Measurements from ENCODE around the gene ABI2. TPM values are rescaled to one million over a fixed set of nuclear protein-coding genes. Genes with fewer than 3 reads are reported as not detected.
A peak's percentile ranks its signal among the peaks of the same experiment; 100 is the strongest.

Gene ABI2
- total RNA-seq, 1 experiment from 2014 or later: 65.6 TPM

DNA sequence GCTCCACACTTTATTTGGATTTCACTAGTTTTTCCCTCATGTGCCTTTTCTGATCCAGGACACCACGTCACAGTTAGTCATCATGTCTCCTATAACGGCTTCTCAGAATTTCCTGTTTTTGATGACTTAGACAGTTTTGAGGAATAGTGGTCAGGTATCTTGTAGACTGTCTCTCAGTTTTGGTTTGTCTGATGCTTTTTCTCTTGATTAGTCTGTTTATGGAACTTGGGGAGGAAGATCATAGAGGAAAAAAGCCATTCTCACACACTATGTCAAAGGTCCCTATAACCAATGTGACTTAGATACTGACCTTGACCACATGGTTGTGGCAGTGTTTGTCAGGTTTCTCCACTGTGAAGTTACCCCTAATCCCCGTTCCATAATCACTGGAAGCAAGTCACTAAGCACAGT, 117.9 kb downstream of the ABI2 start:
- H3K27ac Mint-ChIP-seq (ENCODE audit: low read depth, unreplicated experiment): peak overlapping the region; percentile 46
- peaks cover 17% of the 10 kb centered on the region for H3K4me1 Mint-ChIP-seq (ENCODE audit: insufficient read depth, unreplicated experiment)
- intact Hi-C loops (cut with micrococcal nuclease): no loop called here
- no peaks in the 10 kb centered on the region for H3K9me3 Mint-ChIP-seq (ENCODE audit: unreplicated experiment)
- peak; percentile 72 for DNase-seq (ENCODE audit: unreplicated experiment)
- POLR2A ChIA-PET: interaction anchor here (0.6 kb wide), 2 partner anchors 34 to 200 kb away, joined by 3 read pairs; no protein-coding TSS in a partner anchor
- CTCF ChIA-PET: interaction anchor here (0.6 to 1.3 kb wide), 2 partner anchors 186 to 369 kb away, joined by 3 to 6 read pairs; no protein-coding TSS in a partner anchor
- no peaks in the 10 kb centered on the region for H3K27me3 Mint-ChIP-seq (ENCODE audit: insufficient read depth, unreplicated experiment)
- no peak overlapping the region for H3K4me3 Mint-ChIP-seq (ENCODE audit: unreplicated experiment)
- H3K36me3 Mint-ChIP-seq (ENCODE audit: insufficient read depth, unreplicated experiment): peaks cover 57% of the 10 kb centered on the region
- no TSS peak for BruUV-seq (replicated peaks)
- TF ChIP-seq, protein P1, sequence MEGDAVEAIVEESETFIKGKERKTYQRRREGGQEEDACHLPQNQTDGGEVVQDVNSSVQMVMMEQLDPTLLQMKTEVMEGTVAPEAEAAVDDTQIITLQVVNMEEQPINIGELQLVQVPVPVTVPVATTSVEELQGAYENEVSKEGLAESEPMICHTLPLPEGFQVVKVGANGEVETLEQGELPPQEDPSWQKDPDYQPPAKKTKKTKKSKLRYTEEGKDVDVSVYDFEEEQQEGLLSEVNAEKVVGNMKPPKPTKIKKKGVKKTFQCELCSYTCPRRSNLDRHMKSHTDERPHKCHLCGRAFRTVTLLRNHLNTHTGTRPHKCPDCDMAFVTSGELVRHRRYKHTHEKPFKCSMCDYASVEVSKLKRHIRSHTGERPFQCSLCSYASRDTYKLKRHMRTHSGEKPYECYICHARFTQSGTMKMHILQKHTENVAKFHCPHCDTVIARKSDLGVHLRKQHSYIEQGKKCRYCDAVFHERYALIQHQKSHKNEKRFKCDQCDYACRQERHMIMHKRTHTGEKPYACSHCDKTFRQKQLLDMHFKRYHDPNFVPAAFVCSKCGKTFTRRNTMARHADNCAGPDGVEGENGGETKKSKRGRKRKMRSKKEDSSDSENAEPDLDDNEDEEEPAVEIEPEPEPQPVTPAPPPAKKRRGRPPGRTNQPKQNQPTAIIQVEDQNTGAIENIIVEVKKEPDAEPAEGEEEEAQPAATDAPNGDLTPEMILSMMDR (IDR thresholded peaks at IDR 0.05; ENCODE audit: unreplicated experiment): no peak

GRCh38 chr2:203446780-203447179, 118.6 kb downstream of the ABI2 start:
- BruUV-seq (replicated peaks): no TSS peak
- intact Hi-C loops (cut with micrococcal nuclease): no loop called here
- CTCF ChIA-PET: interaction anchor here (0.6 to 1.3 kb wide), 3 partner anchors 187 to 1170 kb away, joined by 3 to 6 read pairs (median 3); no protein-coding TSS in a partner anchor
- no peaks in the 10 kb centered on the region for H3K9me3 Mint-ChIP-seq (ENCODE audit: unreplicated experiment)
- H3K4me3 Mint-ChIP-seq (ENCODE audit: unreplicated experiment): no peak overlapping the region
- peaks cover 54% of the 10 kb centered on the region for H3K36me3 Mint-ChIP-seq (ENCODE audit: insufficient read depth, unreplicated experiment)
- H3K4me1 Mint-ChIP-seq (ENCODE audit: insufficient read depth, unreplicated experiment): peaks cover 24% of the 10 kb centered on the region
- H3K27ac Mint-ChIP-seq (ENCODE audit: low read depth, unreplicated experiment): peak overlapping the region; percentile 46
- H3K27me3 Mint-ChIP-seq (ENCODE audit: insufficient read depth, unreplicated experiment): no peaks in the 10 kb centered on the region
- POLR2A ChIA-PET: interaction anchor here (0.5 kb wide), 1 partner anchor 399 kb away, joined by 3 read pairs; no protein-coding TSS in a partner anchor
- TF ChIP-seq, protein P1 (IDR thresholded peaks at IDR 0.05; ENCODE audit: unreplicated experiment): no peak
- DNase-seq (ENCODE audit: unreplicated experiment): no peak

DNA sequence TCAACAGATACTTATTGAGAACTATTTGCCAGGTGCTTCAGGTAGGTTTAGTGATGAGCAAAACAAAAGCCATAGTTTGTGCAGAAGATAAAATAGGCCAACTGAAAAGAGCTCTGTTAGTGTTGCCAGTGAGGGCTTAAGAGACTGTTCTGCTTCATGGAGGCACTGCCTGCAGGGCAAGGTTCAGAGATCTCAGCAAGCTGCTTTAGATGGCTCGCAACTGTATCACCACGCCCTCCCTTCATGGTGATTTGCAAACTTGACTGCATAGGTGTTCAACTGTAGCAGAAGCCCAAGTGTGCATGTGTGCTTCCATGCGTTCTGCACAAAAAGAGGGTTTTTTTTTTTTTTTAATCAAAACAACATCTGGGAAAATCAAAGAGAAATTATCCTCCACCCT, 122.4 kb downstream of the ABI2 start:
- H3K4me3 Mint-ChIP-seq (ENCODE audit: unreplicated experiment): no peak overlapping the region
- TF ChIP-seq, protein P1 (IDR thresholded peaks at IDR 0.05; ENCODE audit: unreplicated experiment): no peak
- BruUV-seq (replicated peaks): no TSS peak
- no peaks in the 10 kb centered on the region for H3K27me3 Mint-ChIP-seq (ENCODE audit: insufficient read depth, unreplicated experiment)
- H3K36me3 Mint-ChIP-seq (ENCODE audit: insufficient read depth, unreplicated experiment): peaks cover 42% of the 10 kb centered on the region
- no peaks in the 10 kb centered on the region for H3K9me3 Mint-ChIP-seq (ENCODE audit: unreplicated experiment)
- H3K4me1 Mint-ChIP-seq (ENCODE audit: insufficient read depth, unreplicated experiment): peaks cover 25% of the 10 kb centered on the region
- DNase-seq (ENCODE audit: unreplicated experiment): no peak
- no peak overlapping the region for H3K27ac Mint-ChIP-seq (ENCODE audit: low read depth, unreplicated experiment)
- intact Hi-C loops (cut with micrococcal nuclease): loop anchor here (5.0 to 10.0 kb wide), 4 partner anchors 123 to 878 kb away; partner anchors contain the start of gene ABI2
- ChIA-PET POLR2A (no interaction called here), CTCF (interaction anchor here (0.6 to 0.7 kb wide), 2 partner anchors 19 to 225 kb away, joined by 4 to 7 read pairs; no protein-coding TSS in a partner anchor)

DNA sequence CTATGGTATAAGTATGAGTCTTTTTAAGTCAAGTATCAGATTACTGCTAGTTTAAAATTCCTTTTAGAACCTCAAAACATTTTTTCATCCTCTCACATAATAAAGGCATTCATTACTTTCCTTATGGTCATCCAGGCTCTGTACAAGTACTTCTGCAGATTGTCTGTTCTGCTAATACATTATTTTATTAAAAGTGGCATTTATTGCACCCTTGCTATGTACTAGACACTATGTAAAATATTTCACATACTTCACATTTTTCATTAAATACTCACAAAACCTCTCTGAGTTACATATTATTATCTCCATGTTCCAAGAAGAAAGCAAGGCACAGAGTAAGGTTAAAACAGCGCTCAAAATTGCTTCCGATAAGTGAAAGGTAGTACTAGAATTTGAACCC, 122.8 kb downstream of the ABI2 start:
- H3K36me3 Mint-ChIP-seq (ENCODE audit: insufficient read depth, unreplicated experiment): peaks cover 42% of the 10 kb centered on the region
- no TSS peak for BruUV-seq (replicated peaks)
- DNase-seq (ENCODE audit: unreplicated experiment): no peak
- H3K27ac Mint-ChIP-seq (ENCODE audit: low read depth, unreplicated experiment): no peak overlapping the region
- intact Hi-C loops (cut with micrococcal nuclease): loop anchor here (5.0 to 10.0 kb wide), 4 partner anchors 124 to 879 kb away; partner anchors contain the start of gene ABI2
- H3K4me3 Mint-ChIP-seq (ENCODE audit: unreplicated experiment): no peak overlapping the region
- no peaks in the 10 kb centered on the region for H3K27me3 Mint-ChIP-seq (ENCODE audit: insufficient read depth, unreplicated experiment)
- H3K4me1 Mint-ChIP-seq (ENCODE audit: insufficient read depth, unreplicated experiment): peaks cover 21% of the 10 kb centered on the region
- CTCF ChIA-PET: no interaction called here
- no peaks in the 10 kb centered on the region for H3K9me3 Mint-ChIP-seq (ENCODE audit: unreplicated experiment)
- TF ChIP-seq, protein P1 (IDR thresholded peaks at IDR 0.05; ENCODE audit: unreplicated experiment): no peak
- POLR2A ChIA-PET: no interaction called here
